DOHH2 (cell line): ENCODE data around the gene PSMA7.

Experiments used
- H3F3A ChIP-seq: fragments of 200-600 bp; sonication (generic), shearing (Covaris generic); 2 replicates; pipeline ENCODE4 v1.6.0; 2016; ENCODE audit warnings: antibody characterized with exemption, mild to moderate bottlenecking; ENCODE audit not compliant: control insufficient read depth, insufficient read depth
- H3K27ac ChIP-seq: fragments of 200-600 bp; sonication (generic); 2 replicates; pipeline ENCODE4 v1.5.1; 2014; ENCODE audit warnings: low read depth, mild to moderate bottlenecking, low read length, moderate library complexity
- H3K27me3 ChIP-seq: fragments of 200-600 bp; sonication (generic); 2 replicates; pipeline ENCODE4 v1.6.1; 2014; ENCODE audit warnings: mild to moderate bottlenecking, low read length, mixed read lengths; ENCODE audit not compliant: control insufficient read depth
- H3K36me3 ChIP-seq: fragments of 200-600 bp; sonication (generic); 2 replicates; pipeline ENCODE4 v1.6.1; 2014; ENCODE audit warnings: mild to moderate bottlenecking, low read length, moderate library complexity, mixed read lengths; ENCODE audit not compliant: control insufficient read depth
- H3K4me1 ChIP-seq: fragments of 200-600 bp; sonication (generic); 2 replicates; pipeline ENCODE4 v1.6.1; 2014; ENCODE audit warnings: mild to moderate bottlenecking, low read length, mixed read lengths; ENCODE audit not compliant: control insufficient read depth
- H3K4me2 ChIP-seq: fragments of 200-600 bp; sonication (generic); 2 replicates; pipeline ENCODE4 v1.6.0; 2014; ENCODE audit warnings: mild to moderate bottlenecking, low read length, moderate library complexity
- H3K4me3 ChIP-seq: fragments of 200-600 bp; sonication (generic); 2 replicates; pipeline ENCODE4 v1.5.1; 2014; ENCODE audit warnings: mild to moderate bottlenecking, low read length, mixed read lengths
- H3K79me2 ChIP-seq: fragments of 200-600 bp; sonication (generic); 2 replicates; pipeline ENCODE4 v1.6.1; 2014; ENCODE audit warnings: mild to moderate bottlenecking, low read length, mixed read lengths; ENCODE audit not compliant: control insufficient read depth
- H3K9me2 ChIP-seq: fragments of 200-600 bp; sonication (generic); replicated peaks from 2 replicates; pipeline ENCODE4 v1.6.1; 2014; ENCODE audit warnings: mild to moderate bottlenecking, low read length, mixed read lengths; ENCODE audit not compliant: control insufficient read depth
- H3K9me3 ChIP-seq: fragments of 200-600 bp; sonication (generic); 2 replicates; pipeline ENCODE4 v1.6.1; 2014; ENCODE audit warnings: antibody characterized with exemption, low read length, mixed read lengths; ENCODE audit not compliant: control insufficient read depth, insufficient read depth
- H4K20me1 ChIP-seq: fragments of 200-600 bp; sonication (generic); 2 replicates; pipeline ENCODE4 v1.6.0; 2014; ENCODE audit warnings: low read depth, mild to moderate bottlenecking, antibody characterized with exemption, low read length, moderate library complexity; ENCODE audit not compliant: control insufficient read depth, insufficient read depth
- EZH2phosphoT487 ChIP-seq: fragments of 200-600 bp; sonication (generic); IDR thresholded peaks from 2 replicates; pipeline ENCODE4 v1.6.1; 2017; ENCODE audit warnings: borderline replicate concordance, mild to moderate bottlenecking, antibody characterized with exemption, low read length, moderate library complexity, mixed read lengths
- TF ChIP-seq, protein P1 (sequence below): fragments of 200-600 bp; sonication (generic); IDR thresholded peaks from one replicate; pipeline ENCODE4 v1.5.1; 2014; ENCODE audit warnings: antibody characterized with exemption, mild to moderate bottlenecking, low read depth, low read length; ENCODE audit not compliant: poor library complexity, severe bottlenecking

Gene PSMA7

DNA sequence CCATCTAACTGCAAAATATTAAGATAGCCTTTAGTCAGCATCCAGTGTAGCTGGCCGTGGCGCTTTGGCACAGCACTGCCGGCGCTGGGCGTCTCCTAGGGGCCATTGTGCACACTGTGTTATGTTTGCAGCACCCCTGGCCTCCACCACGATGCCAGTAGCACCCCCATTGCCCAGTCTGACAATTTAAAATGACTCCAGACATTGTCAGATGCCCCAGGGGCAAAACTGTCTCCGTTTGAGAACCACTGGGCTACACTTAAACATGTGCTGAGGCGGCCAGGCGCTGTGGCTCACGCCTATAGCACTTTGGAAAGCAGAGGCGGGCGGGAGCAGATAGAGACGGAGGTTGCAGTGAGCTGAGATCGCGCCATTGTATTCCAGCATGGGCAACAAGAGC lies 33.7 kb upstream of the PSMA7 start:
- TF ChIP-seq EZH2phosphoT487 = no peak
- TF ChIP-seq, protein P1, sequence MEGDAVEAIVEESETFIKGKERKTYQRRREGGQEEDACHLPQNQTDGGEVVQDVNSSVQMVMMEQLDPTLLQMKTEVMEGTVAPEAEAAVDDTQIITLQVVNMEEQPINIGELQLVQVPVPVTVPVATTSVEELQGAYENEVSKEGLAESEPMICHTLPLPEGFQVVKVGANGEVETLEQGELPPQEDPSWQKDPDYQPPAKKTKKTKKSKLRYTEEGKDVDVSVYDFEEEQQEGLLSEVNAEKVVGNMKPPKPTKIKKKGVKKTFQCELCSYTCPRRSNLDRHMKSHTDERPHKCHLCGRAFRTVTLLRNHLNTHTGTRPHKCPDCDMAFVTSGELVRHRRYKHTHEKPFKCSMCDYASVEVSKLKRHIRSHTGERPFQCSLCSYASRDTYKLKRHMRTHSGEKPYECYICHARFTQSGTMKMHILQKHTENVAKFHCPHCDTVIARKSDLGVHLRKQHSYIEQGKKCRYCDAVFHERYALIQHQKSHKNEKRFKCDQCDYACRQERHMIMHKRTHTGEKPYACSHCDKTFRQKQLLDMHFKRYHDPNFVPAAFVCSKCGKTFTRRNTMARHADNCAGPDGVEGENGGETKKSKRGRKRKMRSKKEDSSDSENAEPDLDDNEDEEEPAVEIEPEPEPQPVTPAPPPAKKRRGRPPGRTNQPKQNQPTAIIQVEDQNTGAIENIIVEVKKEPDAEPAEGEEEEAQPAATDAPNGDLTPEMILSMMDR = no peak
- Histone ChIP-seq H3K9me3 (no peaks in the 10 kb centered on the region), H3K9me2 (no peaks in the 10 kb centered on the region), H3K4me3 (no peak overlapping the region), H3K36me3 (no peaks in the 10 kb centered on the region; the same call in 1 of the 2 replicates), H4K20me1 (no peaks in the 10 kb centered on the region), H3K4me2 (no peak overlapping the region), H3K27me3 (no peaks in the 10 kb centered on the region), H3K4me1 (peaks cover 8% of the 10 kb centered on the region), H3K27ac (no peak overlapping the region), H3F3A (peaks cover 8% of the 10 kb centered on the region), H3K79me2 (peaks cover 2% of the 10 kb centered on the region)

DNA sequence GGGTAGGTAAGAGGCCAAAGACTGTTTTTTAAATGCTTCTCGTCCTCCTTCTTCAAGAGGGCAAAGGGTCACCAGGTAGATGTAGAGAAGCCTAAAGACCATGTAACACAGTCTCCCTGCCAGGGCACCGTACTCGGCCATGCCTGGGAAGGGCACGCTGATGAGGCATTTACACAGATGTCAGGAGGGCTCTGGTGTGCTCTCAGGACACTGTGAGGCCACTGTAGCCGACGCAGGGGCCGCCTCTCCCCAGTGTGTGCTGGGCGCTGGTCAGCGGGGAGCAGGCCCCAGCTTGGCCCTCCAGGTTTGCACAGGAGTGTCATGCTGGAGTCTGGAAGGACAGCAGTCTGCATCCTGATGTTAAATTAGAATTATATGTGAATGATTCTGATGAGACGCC lies 32.5 kb upstream of the PSMA7 start:
- TF ChIP-seq, protein P1 = no peak
- TF ChIP-seq EZH2phosphoT487 = no peak
- H3K79me2 ChIP-seq = no peaks in the 10 kb centered on the region
- H3F3A ChIP-seq = peaks cover 6% of the 10 kb centered on the region
- H3K36me3 ChIP-seq = no peaks in the 10 kb centered on the region; the same call in 1 of the 2 replicates
- H3K9me2 ChIP-seq = no peaks in the 10 kb centered on the region
- H3K4me2 ChIP-seq = no peak overlapping the region
- H3K27me3 ChIP-seq = no peaks in the 10 kb centered on the region
- H3K4me1 ChIP-seq = no peaks in the 10 kb centered on the region
- no peak overlapping the region for H3K4me3 ChIP-seq
- no peaks in the 10 kb centered on the region for H4K20me1 ChIP-seq
- no peak overlapping the region for H3K27ac ChIP-seq
- no peaks in the 10 kb centered on the region for H3K9me3 ChIP-seq

DNA sequence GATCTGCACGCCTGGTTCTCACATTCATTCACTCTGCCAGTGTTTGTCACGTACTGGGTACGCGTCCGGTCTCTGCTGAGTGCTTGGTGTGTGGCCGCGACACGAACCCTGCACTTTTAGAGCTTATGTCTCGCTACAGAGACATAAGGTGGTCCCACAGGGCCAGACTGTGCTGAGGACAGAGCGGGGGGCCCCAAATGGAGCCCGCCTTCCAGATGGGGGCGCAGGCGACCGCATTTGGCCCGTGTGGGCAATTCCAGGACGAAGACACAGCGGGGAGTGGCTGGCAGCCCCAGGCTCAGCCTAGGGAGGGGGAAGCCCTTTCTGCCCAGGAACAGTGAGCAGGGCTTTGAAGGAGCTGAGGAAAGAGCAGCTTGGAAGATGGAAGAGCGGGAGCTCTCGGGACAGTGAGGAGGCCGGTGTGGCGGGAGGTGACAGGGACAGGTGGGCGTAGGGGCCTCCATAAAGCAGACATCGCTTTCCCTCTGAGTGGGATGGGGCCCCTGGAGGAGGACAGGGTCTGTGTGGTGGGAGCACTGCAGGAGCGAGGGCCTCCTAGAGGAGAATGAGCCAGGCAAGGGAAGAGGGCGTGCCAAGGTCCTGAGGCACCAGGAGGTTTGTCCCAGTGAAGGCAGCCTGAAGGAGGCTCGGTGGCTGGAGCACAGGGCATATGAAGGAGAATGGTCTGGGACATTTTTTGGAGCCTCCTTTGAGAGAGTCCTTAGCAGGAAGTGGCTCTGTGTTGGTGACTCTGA lies 31.9 kb upstream of the PSMA7 start:
- Histone ChIP-seq H3K4me3 (no peak overlapping the region), H3K9me2 (no peaks in the 10 kb centered on the region), H3K4me1 (no peaks in the 10 kb centered on the region), H3K36me3 (no peaks in the 10 kb centered on the region; the same call in 1 of the 2 replicates), H3K9me3 (no peaks in the 10 kb centered on the region), H3K4me2 (no peak overlapping the region), H3F3A (peaks cover 4% of the 10 kb centered on the region), H3K79me2 (no peaks in the 10 kb centered on the region), H4K20me1 (no peaks in the 10 kb centered on the region), H3K27ac (no peak overlapping the region), H3K27me3 (no peaks in the 10 kb centered on the region)
- TF ChIP-seq, protein P1 = no peak
- TF ChIP-seq EZH2phosphoT487 = no peak
